ENCODE results near the gene VIPR1. TPM values are rescaled to one million over a fixed set of nuclear protein-coding genes. Genes with fewer than 3 reads are reported as not detected.
A peak's percentile ranks its signal among the peaks of the same experiment; 100 is the strongest.

Gene VIPR1
- total RNA-seq, 1 donor: 5.6 TPM

DNA sequence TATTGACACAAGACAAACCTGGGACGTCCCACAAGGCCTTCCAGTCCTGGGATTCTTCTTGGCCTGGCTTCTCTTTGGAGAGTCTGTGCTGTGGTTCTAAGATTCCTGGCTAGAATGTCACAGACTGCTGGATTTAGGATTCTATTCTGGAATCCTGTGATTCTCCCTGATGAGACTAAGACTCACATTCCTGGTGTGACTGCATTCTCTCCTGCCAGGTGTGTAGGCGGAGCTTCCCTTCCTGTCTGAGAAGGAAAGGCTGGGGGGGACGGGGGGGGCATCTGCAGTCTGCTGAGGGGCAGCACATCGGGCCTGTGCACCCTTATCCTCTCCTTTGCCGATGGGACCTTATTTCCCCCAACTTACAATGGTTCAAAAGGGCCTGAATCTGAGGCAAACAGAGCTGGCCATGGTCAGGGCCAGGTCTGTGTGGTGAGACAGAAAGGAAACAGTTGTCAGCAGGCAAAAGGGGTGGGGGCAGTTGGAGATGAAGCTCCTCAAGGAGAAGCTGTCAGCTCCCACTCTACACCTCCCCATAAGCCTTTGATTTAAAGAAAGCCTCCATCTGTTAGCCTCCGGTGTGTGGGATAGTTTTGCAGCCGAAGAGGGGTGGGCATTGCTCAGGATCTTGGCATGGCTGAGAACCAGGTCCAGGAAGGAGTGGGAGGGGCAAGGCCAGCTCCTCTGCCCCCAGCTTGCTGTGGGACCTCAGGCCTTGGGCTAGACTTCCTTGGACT, 30.9 kb downstream of the VIPR1 start:
- TF ChIP-seq, protein P1, sequence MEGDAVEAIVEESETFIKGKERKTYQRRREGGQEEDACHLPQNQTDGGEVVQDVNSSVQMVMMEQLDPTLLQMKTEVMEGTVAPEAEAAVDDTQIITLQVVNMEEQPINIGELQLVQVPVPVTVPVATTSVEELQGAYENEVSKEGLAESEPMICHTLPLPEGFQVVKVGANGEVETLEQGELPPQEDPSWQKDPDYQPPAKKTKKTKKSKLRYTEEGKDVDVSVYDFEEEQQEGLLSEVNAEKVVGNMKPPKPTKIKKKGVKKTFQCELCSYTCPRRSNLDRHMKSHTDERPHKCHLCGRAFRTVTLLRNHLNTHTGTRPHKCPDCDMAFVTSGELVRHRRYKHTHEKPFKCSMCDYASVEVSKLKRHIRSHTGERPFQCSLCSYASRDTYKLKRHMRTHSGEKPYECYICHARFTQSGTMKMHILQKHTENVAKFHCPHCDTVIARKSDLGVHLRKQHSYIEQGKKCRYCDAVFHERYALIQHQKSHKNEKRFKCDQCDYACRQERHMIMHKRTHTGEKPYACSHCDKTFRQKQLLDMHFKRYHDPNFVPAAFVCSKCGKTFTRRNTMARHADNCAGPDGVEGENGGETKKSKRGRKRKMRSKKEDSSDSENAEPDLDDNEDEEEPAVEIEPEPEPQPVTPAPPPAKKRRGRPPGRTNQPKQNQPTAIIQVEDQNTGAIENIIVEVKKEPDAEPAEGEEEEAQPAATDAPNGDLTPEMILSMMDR (IDR thresholded peaks at IDR 0.05; ENCODE audit: insufficient read depth, low read length): no peak
- no peak overlapping the region for H3K4me3 ChIP-seq (ENCODE audit: low read depth, low read length)
- DNase-seq (ENCODE audit: low read depth): no peak

GRCh38 chr3:42535981-42536784, 33.7 kb downstream of the VIPR1 start:
- peak; percentile 7 for DNase-seq (ENCODE audit: low read depth)
- TF ChIP-seq, protein P1 (IDR thresholded peaks at IDR 0.05; ENCODE audit: insufficient read depth, low read length): peak; percentile 40

DNA sequence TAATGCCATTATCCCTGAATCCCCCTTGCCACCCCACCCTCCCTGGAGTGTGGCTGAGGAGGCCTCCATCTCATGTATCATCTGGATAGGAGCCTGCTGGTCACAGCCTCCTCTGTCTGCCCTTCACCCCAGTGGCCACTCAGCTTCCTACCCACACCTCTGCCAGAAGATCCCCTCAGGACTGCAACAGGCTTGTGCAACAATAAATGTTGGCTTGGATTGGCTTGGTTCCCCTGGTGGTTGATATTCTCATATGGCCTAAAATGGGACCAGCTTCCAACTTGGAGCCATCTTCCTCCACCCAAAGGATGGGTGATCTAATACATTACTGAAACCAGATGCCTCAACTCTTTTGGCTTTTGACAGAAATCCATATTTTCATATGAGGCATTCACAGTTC, 34.9 kb downstream of the VIPR1 start:
- DNase-seq (ENCODE audit: low read depth): peak; percentile 12
- no peak overlapping the region for H3K4me3 ChIP-seq (ENCODE audit: low read depth, low read length)
- TF ChIP-seq, protein P1 (IDR thresholded peaks at IDR 0.05; ENCODE audit: insufficient read depth, low read length): peak; percentile 4

More at GRCh38 chr3:42535981-42536784, 33.7 kb downstream of the VIPR1 start:
- H3K4me3 ChIP-seq (ENCODE audit: low read depth, low read length): no peak overlapping the region

DNA sequence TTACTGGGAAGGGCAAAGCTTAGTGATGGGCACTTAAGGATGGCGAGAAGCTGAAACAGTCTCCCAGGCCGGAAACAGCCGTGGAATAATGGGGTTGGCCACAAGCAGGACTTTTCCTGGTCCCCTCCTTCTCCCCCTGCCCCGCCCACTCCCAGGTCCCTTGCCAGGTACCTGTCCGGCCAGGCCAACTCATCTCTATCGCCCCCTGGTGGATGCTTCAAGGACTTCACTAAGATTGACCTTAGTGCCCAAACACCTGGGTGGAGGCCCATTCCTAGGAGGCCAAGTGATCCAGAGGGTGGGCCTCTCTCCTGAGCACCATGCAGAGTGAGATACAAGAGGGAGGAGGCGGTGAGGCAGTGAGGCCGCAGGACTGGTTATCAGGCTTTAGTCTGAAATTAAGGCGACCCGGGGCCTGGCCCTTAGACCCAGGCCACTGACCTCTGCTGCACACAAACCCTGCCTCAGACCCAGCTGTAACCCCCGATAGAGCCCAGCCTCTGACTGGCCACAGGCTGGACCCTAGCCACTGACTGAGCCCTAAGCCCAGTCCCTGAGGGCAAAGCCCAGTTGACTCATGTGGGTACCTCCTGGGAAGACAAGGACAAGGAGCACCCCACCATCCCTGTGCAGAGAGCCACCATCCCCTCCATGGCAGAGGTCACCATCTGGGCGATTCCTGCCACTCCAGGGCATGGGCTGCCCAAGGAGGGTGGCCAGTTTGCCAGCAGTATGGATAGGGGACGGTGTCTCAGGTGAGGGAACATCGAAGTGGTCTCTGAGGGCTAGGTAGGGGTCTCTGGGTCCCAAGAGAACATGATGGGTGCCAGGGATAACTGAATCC, 37.6 kb downstream of the VIPR1 start:
- H3K4me3 ChIP-seq (ENCODE audit: low read depth, low read length): no peak overlapping the region
- DNase-seq (ENCODE audit: low read depth): peak; percentile 31

GRCh38 chr3:42541079-42541478, 38.6 kb downstream of the VIPR1 start:
- TF ChIP-seq, protein P1 (IDR thresholded peaks at IDR 0.05; ENCODE audit: insufficient read depth, low read length): no peak

More for the DNA sequence above, 37.6 kb downstream of the VIPR1 start:
- TF ChIP-seq, protein P1 (IDR thresholded peaks at IDR 0.05; ENCODE audit: insufficient read depth, low read length): peak; percentile 78

DNA sequence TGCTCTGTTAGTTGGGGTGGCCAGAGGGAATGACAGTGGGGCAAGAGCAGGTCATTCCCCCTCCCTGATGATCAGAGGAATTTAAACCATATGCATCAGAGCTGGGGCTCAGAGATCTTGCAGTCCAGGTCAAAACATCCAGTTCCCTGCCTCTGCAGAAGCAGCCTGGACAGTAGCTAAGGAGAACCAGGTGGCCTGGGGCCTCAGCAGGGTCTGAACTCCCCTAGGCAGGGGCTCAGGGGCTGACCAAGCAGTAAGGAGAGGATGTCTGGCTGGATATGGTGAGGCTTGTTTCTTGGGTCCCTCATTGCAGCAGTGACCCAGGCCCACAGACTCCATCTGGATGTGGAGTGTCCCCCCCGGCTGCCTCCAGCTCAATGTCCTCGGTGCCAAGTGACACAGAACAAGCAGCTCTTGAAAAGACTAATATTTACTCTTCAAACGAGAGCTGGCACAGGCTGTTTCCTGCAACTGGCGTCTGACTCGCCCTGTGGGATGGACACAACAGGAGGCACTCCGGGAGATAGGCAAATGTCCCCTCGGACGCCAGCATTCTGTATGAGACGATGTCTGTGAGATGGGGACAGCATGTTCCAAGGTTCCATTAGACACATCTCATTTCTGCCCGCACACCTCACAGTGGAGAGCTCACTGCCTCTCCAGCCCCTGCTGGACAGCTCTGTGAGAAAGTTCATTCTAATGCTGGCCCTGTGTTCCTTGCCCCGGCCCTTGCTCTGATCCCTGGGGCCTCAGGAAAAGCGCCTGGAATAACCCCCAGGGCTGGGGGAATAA, 42.2 kb downstream of the VIPR1 start:
- DNase-seq (ENCODE audit: low read depth): no peak
- TF ChIP-seq, protein P1 (IDR thresholded peaks at IDR 0.05; ENCODE audit: insufficient read depth, low read length): peak; percentile 17
- H3K4me3 ChIP-seq (ENCODE audit: low read depth, low read length): no peak overlapping the region

More at GRCh38 chr3:42541079-42541478, 38.6 kb downstream of the VIPR1 start:
- no peak for DNase-seq (ENCODE audit: low read depth)
- H3K4me3 ChIP-seq (ENCODE audit: low read depth, low read length): no peak overlapping the region
